HG02852 (cell line): ENCODE results near the gene ARHGAP30.
A peak's percentile ranks its signal among the peaks of the same experiment; 100 is the strongest.
"Not testable (repeated sequence)": the region's sequence is repeated elsewhere in the genome, so short reads cannot be mapped to it uniquely, and the experiment has no call there.

Source experiments
- ATAC-seq: cut with Tn5 transposase; IDR thresholded peaks from one replicate; pipeline ENCODE4 v1.9.1; 2021; ENCODE audit warnings: mild to moderate bottlenecking, moderate library complexity; ENCODE audit not compliant: unreplicated experiment

The ARHGAP30 gene, protein sequence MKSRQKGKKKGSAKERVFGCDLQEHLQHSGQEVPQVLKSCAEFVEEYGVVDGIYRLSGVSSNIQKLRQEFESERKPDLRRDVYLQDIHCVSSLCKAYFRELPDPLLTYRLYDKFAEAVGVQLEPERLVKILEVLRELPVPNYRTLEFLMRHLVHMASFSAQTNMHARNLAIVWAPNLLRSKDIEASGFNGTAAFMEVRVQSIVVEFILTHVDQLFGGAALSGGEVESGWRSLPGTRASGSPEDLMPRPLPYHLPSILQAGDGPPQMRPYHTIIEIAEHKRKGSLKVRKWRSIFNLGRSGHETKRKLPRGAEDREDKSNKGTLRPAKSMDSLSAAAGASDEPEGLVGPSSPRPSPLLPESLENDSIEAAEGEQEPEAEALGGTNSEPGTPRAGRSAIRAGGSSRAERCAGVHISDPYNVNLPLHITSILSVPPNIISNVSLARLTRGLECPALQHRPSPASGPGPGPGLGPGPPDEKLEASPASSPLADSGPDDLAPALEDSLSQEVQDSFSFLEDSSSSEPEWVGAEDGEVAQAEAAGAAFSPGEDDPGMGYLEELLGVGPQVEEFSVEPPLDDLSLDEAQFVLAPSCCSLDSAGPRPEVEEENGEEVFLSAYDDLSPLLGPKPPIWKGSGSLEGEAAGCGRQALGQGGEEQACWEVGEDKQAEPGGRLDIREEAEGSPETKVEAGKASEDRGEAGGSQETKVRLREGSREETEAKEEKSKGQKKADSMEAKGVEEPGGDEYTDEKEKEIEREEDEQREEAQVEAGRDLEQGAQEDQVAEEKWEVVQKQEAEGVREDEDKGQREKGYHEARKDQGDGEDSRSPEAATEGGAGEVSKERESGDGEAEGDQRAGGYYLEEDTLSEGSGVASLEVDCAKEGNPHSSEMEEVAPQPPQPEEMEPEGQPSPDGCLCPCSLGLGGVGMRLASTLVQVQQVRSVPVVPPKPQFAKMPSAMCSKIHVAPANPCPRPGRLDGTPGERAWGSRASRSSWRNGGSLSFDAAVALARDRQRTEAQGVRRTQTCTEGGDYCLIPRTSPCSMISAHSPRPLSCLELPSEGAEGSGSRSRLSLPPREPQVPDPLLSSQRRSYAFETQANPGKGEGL

DNA sequence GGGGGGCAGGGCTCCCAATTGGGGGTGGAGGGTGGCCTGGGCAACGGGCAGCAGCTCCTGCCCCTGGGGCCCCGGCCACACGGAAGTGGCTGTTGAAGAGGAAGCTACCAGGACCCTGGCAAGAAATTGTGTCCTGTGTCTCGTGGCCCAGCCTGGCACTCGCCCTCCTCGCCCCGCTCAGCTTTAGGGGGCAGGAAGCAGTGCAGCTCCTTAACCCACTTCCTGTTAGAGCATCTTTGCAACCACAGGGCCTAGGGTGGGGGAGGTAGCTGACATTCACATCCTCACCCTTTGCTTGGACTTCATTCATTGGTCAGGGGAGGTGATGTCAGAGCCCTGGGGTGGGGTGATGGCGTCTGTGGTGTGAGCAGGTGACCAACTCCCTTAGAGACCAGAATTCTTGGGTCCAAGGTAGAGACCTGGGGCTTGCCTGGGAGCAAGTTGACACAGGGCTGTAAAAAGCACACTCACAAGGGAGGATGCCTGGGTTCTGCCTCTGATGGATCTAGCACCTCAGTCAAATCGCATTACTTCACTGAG lies at the start of gene ARHGAP30:
Gene ARHGAP30 (minus strand): TSS at position 161 of the 540 bp plus-strand sequence. CDS start 267 bp downstream, outside the sequence.
- ATAC-seq = peak; percentile 85

DNA sequence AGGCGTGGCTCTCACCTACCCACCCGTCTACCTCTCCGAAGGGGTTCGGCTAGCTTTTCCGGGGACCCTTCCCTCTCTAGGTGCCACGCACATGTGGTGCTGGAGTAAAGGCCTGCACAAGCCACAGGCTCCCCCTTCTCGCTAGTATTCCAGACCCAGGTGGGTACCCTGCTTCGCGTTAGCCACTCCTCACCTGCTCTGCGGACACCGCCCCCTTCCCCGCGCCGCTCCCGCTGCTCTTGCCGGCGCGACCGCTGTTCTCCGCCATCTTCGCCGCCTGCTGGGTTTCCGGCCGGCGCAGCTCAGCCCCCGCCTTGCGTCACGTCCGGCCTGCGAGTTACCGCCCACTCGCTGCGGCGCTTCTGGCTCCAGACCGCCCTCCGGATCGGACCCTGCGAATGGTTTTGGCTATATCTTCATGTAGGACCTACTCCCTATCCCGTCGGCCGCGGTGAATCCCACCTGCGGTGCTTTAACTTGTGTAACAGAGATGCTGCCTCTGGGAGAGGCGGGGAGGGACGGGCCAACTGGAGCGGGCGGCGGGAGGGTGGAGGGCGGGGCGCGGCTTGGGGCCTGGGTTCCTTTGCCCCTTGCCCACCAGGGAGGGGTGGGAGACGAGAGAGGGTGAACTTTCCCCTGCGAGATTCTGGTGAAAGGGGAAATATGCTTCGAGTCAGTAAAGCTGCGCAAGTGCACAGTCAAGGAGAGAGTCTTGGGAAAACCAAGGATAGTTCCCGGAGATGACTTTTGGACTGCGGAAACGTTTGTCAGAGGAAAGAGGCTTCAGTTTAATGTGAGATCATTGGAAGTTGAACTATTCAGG lies 48.3 kb upstream of the ARHGAP30 start, which contains the start of the genes NIT1 and PFDN2:
Gene NIT1 (plus strand): TSS at position 347 of the 823 bp plus-strand sequence. CDS start 72 bp downstream, at position 419.
Gene PFDN2 (minus strand): TSS at position 279 of the 823 bp plus-strand sequence. CDS start 11 bp downstream, at position 268.
- peak; percentile 77 for ATAC-seq

DNA sequence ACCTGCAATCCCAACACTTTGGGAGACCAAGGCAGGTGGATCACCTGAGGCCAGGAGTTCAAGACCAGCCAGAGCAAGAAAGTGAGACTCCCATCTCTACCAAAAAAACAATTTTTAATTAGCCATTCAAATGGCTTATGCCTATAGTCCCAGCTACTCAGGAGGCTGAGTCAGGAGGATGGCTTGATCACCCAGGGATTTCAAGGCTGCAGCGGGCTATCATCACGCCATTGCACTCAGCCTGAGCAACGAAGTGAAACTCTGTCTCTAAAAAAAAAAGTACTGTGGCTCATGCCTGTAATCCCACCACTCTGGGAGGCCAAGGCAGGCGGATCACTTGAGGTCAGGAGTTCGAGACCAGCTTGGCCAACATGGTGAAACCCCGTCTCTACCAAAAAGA lies 46.3 kb upstream of the ARHGAP30 start:
- ATAC-seq = not testable (repeated sequence)

DNA sequence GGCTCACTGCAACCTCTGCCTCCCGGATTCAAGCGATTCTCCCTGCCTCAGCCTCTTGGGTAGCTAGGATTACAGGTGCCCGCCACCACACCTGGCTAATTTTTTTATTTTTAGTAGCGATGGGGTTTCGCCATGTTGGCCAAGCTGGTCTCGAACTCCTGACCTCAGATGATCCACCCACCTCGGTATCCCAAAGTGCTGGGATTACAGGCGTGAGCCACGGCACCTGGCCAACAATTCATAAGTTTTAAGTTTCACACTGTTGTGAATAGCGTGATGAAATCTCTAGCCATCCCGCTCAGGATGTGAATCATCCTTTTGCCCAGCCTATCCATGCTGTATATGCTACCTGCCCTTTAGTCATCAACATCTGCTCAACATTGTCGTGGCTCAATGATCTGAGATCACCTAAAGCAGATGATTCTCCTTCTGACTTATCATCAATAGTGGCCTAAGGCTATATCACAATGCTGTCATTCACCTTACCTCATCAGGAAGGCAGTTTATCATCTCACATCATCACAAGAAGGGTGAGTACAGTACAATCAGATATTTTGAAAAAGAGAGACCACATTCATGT lies 45.5 kb upstream of the ARHGAP30 start:
- ATAC-seq = no peak

DNA sequence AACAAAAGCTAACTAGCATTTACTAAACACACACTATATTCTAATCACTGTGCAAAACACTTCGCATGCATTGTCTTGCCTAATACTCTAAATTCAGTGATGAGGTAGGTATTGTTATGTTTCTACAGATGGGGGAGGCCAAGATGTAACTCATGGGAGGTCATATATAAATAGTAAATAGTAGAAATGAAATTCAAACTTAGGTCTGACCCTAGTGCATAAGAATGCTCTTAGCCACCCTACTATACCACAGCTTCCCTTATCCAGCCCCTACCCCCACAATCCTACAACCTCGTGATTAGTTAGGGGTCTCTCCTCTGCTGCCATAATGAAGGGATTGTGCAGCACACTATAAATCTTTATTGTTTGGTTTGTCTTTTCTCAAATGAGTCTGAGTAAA lies 44.9 kb upstream of the ARHGAP30 start:
- no peak for ATAC-seq

DNA sequence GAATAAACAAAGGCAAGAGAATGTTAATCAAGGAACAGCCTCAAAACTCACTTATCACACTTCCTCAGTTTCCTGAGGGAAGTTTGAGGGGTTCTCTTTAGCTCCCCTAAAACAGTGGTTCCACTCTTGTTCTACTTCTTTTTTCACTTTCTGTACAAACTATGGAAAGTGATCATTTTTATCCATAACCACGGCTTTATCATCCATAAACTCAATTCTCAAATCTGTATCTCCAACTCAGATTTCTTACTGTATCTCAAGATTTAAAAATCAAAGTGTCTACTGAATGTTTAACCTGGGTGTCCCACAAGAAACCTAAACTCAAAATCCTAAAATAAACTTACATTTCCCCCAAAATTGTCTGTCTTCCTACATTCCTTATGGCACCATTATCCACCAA lies 44.2 kb upstream of the ARHGAP30 start:
- ATAC-seq = no peak

DNA sequence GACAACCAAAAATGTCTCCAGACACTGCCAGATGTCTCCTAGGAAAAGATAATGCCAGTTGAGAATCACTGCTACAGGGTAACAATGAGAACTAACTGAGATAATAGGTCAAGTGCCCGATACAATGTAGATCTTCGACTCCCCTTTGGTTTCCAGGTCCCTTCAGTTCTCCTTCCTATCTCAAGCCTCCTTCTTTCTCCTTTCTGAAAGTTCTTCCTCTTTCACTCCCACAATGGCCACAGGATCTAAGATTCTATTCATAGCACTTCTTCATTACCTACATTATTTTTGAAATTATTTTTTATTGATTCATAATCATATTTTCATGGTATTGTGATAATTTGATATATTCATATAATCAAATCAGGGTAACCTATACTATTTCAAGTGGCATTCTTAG lies 41.8 kb upstream of the ARHGAP30 start:
- ATAC-seq = no peak

DNA sequence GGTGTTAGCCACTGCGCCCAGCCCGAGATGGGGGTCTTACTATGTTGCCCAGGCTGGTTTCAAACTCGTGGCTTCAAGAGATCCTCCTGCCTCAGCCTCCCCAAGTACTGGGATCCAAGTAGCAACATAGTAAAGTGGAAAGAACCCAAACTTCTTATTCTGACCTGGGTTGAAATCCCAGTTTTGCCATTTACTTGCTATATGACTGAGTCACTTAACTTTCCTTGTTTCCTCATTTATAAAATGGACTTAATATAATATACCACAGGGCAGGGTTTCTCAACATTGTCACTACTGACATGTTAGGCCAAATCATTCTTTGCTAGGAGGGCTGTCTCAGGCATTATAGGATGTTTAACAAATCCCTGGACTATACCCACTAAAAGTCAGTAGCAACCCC lies 41.4 kb upstream of the ARHGAP30 start:
- ATAC-seq = no peak

DNA sequence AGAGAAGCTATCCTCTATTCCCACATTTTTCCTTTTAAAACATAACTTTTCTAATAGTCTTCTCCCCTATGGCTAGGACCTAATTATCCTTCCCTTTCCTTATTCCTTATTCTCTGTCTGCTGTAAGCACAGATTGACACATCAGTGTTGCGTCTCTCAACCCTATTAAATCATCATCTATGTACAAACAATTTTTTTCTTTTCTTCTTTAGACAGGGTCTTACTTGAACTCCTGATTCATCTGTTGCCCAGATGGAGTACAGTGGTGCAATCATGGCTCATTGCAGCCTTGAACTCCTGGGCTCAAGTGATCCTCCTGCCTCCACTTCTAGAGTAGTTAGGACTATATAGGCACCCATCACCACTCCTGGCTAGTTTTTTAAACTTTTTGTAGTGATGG lies 36.7 kb upstream of the ARHGAP30 start:
- no peak for ATAC-seq

DNA sequence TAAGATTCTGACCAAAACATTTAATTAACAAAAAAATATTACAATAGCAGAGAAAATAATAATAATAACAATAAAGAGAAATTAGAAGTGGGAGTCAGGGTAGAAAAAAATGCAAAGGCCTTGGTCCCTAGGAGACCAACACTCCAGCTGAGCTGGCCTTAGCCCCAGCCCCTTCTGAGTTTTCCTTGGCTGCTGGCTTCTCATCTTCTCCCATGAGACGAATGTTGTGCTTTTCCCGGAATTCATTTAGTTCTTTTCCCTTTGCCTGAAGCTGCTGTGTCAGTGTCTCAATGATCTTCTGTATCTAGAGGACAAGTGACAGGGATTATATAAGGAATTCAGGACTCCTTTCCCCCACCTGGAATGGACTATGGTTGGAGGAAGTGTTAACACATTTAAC lies 30.9 kb upstream of the ARHGAP30 start:
- no peak for ATAC-seq

DNA sequence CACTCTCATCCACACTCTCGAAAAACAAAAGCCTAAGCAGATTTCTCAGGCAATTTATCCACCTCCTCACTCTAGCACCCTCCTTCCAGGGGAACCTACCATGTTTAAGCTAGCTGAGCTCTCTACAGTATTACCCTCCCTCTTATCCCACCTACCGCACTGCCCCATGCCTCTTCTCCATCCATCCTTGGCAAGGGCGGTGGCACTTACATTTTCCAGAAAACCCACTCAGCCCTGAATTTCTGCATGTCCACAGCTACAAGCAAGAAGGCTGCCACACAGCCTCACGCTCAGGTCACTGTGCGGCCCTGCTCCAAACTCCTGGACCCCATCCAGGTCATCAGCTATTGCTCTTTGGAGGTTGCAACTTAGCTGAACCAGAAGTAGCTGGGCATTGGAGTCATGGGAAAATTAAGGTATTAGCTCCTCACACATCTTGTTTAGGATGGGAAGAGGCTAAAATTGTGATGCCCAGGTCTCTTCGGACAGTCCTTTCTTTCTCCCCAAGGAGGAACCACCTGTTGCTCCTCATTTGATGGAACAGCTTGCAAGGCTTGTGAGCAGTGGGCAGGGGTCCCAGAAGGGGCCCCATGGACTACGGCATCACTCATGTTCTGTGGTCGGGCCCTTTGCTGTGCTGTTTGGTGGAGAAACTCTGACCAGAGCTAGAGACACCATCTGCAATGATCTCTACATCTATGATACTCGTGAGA lies 29.6 kb upstream of the ARHGAP30 start:
- ATAC-seq = no peak

DNA sequence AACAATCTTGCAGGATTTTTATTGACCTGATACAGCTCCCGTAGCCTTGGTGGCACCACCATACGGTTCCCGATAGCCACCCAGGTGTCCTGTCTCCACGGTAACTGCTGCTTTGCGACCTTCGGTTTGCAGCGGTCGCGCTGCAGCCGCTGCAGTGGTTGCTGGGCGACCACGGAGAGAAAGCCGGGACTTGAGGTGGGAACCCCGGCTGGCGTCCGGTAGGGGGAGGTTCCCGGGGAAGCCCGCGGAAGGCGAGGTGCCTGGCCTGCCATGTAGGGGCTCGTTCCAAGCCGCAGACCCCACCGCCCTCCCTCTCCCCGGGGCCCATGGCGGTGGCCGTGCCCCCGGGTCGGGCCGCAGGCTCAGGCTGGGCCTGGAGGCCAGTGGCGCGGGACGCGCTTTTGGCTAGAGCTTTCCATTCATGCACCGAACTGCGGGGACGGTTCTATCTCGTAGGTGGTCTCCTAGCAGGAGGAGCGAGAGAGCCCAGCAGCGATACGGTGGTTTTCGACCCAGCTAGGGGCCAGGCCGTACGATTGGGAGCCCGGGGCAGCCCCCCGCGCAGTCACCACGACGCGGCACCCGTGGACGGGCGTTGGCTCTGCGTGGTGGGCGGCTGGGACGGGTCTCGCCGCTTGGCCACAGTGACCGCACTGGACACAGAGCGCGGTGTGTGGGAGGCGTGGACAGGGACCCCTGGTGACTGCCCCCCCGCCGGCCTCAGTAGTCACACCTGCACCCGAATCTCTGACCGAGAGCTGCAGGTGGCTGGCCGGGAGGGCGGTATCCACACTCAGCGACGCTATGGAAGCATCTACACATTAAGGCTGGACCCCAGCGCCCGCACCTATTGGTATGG lies 28.7 kb upstream of the ARHGAP30 start, which contains the start of gene KLHDC9:
Gene KLHDC9 (plus strand): TSS at position 152 of the 859 bp plus-strand sequence. CDS start 175 bp downstream, at position 327.
- peak; percentile 67 for ATAC-seq

DNA sequence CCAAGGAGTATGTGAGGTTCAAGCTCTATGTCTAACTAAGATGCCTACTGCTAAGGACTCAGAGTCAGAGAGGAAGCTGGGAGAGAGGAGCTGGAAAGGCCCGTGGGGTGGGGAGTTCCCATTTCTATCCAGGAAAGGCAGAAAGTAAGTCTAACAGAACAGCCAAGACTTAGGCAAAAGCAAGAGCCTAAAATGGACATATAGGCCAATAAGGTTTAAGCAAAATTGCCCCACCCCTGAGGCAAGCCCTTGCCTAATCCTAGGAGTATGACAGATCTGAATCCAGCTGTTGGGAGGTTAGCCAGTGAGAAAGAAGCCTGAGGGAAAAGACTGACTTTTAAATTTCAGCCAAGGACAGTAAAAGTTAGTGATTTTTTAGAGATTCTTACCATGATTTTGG lies 26.8 kb upstream of the ARHGAP30 start:
- no peak for ATAC-seq

DNA sequence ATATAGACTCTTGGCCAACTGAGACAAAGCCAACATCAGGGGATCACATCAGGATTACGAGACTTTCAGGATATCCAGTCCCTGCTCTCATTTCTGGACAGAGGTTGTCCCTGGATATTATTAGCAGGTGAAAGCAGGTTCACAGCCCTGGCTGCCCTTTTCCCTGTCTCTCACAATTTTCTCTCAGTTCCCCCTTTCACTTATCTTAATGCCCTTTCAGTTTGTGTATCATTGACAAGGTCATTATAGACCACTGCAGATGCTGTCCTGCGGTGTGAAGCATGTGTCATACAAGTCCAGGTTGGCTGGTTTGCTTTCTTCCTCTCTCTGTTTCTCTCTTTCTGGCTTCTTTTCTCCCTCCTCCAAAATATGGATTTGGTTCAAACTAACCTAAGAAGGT lies 26.3 kb upstream of the ARHGAP30 start:
- ATAC-seq = no peak

DNA sequence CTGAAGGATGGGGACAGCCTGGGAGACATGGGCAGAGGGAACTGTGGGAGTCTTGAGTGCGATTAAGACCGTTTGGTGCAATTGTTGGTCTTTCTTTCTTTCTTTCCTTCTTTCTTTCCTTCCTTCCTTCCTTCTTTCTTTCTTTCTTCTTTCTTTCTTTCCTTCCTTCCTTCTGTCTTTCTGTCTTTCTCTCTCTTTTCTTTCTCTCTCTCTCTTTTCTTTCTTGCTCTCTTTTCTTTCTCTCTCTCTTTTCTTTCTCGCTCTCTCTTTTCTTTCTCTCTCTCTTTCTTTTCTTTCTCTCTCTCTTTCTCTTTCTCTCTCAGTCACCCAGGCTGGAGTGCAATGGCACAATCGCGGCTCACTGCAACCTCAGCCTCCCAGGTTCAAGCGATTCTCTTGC lies 25.5 kb upstream of the ARHGAP30 start:
- no peak for ATAC-seq

DNA sequence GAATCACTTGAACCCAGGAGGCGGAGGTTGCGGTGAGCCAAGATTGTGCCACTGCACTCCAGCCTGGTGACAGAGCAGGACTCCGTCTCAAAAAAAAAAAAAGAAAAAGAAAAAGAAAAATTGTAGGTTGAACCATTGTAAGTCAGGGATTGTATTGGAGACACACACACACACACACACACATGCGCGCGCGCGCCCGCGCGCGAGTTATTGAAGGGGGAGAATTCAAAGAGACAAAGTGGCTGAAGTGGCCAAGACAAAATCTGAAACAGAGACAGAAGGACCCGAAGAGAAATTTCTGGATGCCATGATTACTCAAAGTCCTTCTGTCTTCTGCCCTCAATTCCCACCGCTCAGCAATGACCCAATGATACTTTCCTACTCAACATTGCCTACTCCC lies 24.8 kb upstream of the ARHGAP30 start:
- no peak for ATAC-seq

DNA sequence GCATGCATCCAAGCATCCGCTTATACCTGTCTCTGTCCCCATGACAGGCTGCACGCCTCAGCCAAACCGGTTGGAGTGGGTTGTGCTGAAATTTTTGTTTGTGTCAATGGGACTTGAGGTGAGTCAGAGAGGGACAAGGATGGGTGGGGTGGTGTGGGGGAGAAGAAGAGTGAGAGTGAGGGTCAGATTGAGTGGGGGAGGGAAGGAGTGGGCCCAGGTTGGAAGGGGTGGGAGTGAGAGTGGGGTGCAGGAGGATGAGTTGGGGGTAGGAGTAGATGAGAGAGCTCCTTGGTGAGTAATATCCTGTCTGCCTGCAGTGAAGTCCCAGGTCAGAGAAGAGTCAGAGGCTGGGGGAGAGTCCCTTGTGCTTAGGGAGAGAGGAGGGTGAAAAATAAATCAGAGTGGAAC lies 22.9 kb upstream of the ARHGAP30 start:
- no peak for ATAC-seq
